B cell (primary cell): ENCODE data around the gene PTBP3. TPM values are rescaled to one million over a fixed set of nuclear protein-coding genes. Genes with fewer than 3 reads are reported as not detected.
"Not testable (repeated sequence)": the region's sequence is repeated elsewhere in the genome, so short reads cannot be mapped to it uniquely, and the experiment has no call there.

ENCODE experiments used
- ATAC-seq: fragments of 200-7000 bp; cut with Tn5 transposase; one replicate; pipeline ENCODE4 v1.10.0; 2021; ENCODE audit warnings: low read depth, mild to moderate bottlenecking, moderate number of reproducible peaks, moderate library complexity
- CTCF ChIA-PET: fragments of 350-600 bp; sonication (Branson Sonifier 250); formaldehyde crosslinking; loops from one replicate; lab custom pipeline; 2021; ENCODE audit warnings: antibody characterized with exemption, inconsistent platforms; lab: Charles Lee
- POLR2A ChIA-PET: fragments of 350-600 bp; sonication (Branson Sonifier 250); formaldehyde crosslinking; loops from one replicate; lab custom pipeline; 2021; ENCODE audit warnings: antibody characterized with exemption; lab: Charles Lee
- DNase-seq: peaks from one replicate; pipeline ENCODE4 v3.0.0; 2013
- H2AFZ ChIP-seq: 2 replicates; pipeline ENCODE4 v1.6.1; 2012; ENCODE audit warnings: mild to moderate bottlenecking, low read depth, low read length; ENCODE audit not compliant: insufficient read depth, poor library complexity, severe bottlenecking
- H3K27ac ChIP-seq, 2 donors: 1 replicate in 1 of 2; 2 replicates in 1 of 2; pipeline ENCODE4 v1.5.1; 2012 to 2013; ENCODE audit warnings: low read length in 2 of 2, mild to moderate bottlenecking in 2 of 2, moderate library complexity in 1 of 2
- H3K27me3 ChIP-seq, 4 experiments: fragments of 200-600 bp in 1 of 4; sonication (generic) in 1 of 4; replicated peaks in 1 of 4; 1 replicate in 2 of 4; 2 replicates in 2 of 4; pipeline versions ENCODE4 v1.6.1 to v1.7.0; 2013 to 2016; ENCODE audit warnings: low read length in 3 of 4, mild to moderate bottlenecking in 2 of 4, mixed read lengths in 1 of 4, moderate library complexity in 1 of 4; ENCODE audit not compliant: insufficient read depth in 4 of 4, control insufficient read depth in 3 of 4; ENCODE audit errors: control extremely low read depth in 1 of 4
- H3K36me3 ChIP-seq, 2 experiments: replicated peaks in 1 of 2; 1 replicate in 1 of 2; 2 replicates in 1 of 2; pipeline versions ENCODE4 v1.6.1 to v1.7.1; 2013; ENCODE audit warnings: low read length in 1 of 2; ENCODE audit not compliant: insufficient read depth in 2 of 2, control insufficient read depth in 1 of 2; ENCODE audit errors: control extremely low read depth in 1 of 2, extremely low read depth in 1 of 2
- H3K4me1 ChIP-seq, 2 donors: fragments of 200-600 bp in 1 of 2; sonication (generic) in 1 of 2; 1 replicate in 1 of 2; 2 replicates in 1 of 2; pipeline versions ENCODE4 v1.5.1 to v1.6.1; 2013 to 2017; ENCODE audit warnings: low read length in 2 of 2; ENCODE audit not compliant: control insufficient read depth in 2 of 2, insufficient read depth in 2 of 2
- H3K4me2 ChIP-seq: replicated peaks from 2 replicates; pipeline ENCODE3; 2012; ENCODE audit warnings: mild to moderate bottlenecking, low read depth, low read length; ENCODE audit not compliant: poor library complexity, severe bottlenecking
- H3K4me3 ChIP-seq, 5 experiments: fragments of 200-600 bp in 1 of 5; sonication (generic) in 1 of 5; 1 replicate in 3 of 5; 2 replicates in 2 of 5; pipeline versions ENCODE4 v1.5.1 to v1.7.0; 2011 to 2016; ENCODE audit warnings: low read length in 4 of 5, mild to moderate bottlenecking in 4 of 5, low read depth in 2 of 5, control low read depth in 1 of 5, moderate library complexity in 1 of 5; ENCODE audit not compliant: insufficient read depth in 1 of 5; ENCODE audit errors: control extremely low read depth in 1 of 5, extremely low read depth in 1 of 5
- H3K79me2 ChIP-seq: fragments of 200-600 bp; sonication (generic); one replicate; pipeline ENCODE4 v1.6.0; 2016; ENCODE audit warnings: low read length; ENCODE audit not compliant: control insufficient read depth, insufficient read depth
- H3K9ac ChIP-seq: fragments of 200-600 bp; sonication (generic); 2 replicates; pipeline ENCODE4 v1.6.1; 2017; ENCODE audit warnings: mild to moderate bottlenecking, low read length, moderate library complexity
- H3K9me3 ChIP-seq, 3 donors: one replicate each; pipeline versions ENCODE4 v1.6.1 to v1.7.1; 2013; ENCODE audit warnings: low read length in 2 of 3; ENCODE audit not compliant: control insufficient read depth in 2 of 3, insufficient read depth in 1 of 3; ENCODE audit errors: control extremely low read depth in 1 of 3
- H4K20me1 ChIP-seq: 2 replicates; pipeline ENCODE4 v1.6.0; 2012; ENCODE audit warnings: mild to moderate bottlenecking, low read length; ENCODE audit not compliant: insufficient read depth, control insufficient read depth, poor library complexity, severe bottlenecking
- H3K27ac Mint-ChIP-seq: one replicate; pipeline ENCODE4 v1.8.0; 2021; ENCODE audit warnings: mixed read lengths
- H3K27me3 Mint-ChIP-seq: one replicate; pipeline ENCODE4 v1.8.0; 2021; ENCODE audit warnings: mixed read lengths
- H3K4me1 Mint-ChIP-seq: one replicate; pipeline ENCODE4 v1.8.0; 2021; ENCODE audit warnings: mixed read lengths
- H3K4me3 Mint-ChIP-seq: one replicate; pipeline ENCODE4 v1.8.0; 2021; ENCODE audit warnings: mixed read lengths
- H3K9me3 Mint-ChIP-seq: one replicate; pipeline ENCODE4 v1.8.0; 2022; ENCODE audit warnings: mixed read lengths; ENCODE audit not compliant: insufficient read depth
- EZH2 ChIP-seq: IDR thresholded peaks from 2 replicates; pipeline ENCODE4 v1.6.1; 2012; ENCODE audit warnings: borderline replicate concordance, low read depth, mild to moderate bottlenecking, moderate library complexity, low read length; ENCODE audit not compliant: insufficient read depth, poor library complexity, severe bottlenecking
- WGBS: methylation state at CpG from one replicate; pipeline ENCODE4 v1.1.5; 2013; ENCODE audit warnings: missing lambda C conversion rate; ENCODE audit not compliant: insufficient coverage; 5-methylcytosine and 5-hydroxymethylcytosine counted together
- intact Hi-C: fragments of 100-400 bp; cut with micrococcal nuclease; formaldehyde crosslinking; loops from one replicate; pipeline ENCODE4 v1.10.0; 2022
- polyA plus RNA-seq: library from polyadenylated mRNA; depleted of rRNA; stranded (reverse); fragments of >200 nt; gene quantifications from 2 replicates; pipeline ENCODE4 v1.2.3, GENCODE V29; 2012
- total RNA-seq, 2 donors: library from RNA; stranded (reverse); fragments of 120-200 nt in 1 of 2; gene quantifications; 1 replicate in 1 of 2; 2 replicates in 1 of 2; pipeline versions ENCODE4 v1.2.3 to v1.2.4, GENCODE V29; 2013 to 2022
- TF ChIP-seq, protein P1 (sequence below): fragments of 200-600 bp; IDR thresholded peaks from one replicate; pipeline ENCODE4 v1.8.0; 2022; ENCODE audit warnings: antibody characterized with exemption, mild to moderate bottlenecking

PTBP3 gene
- total and polyA plus RNA-seq, 2 donors (not counting 1 experiment from before 2014, with no cell fraction given) = 22.8 to 133 TPM

DNA sequence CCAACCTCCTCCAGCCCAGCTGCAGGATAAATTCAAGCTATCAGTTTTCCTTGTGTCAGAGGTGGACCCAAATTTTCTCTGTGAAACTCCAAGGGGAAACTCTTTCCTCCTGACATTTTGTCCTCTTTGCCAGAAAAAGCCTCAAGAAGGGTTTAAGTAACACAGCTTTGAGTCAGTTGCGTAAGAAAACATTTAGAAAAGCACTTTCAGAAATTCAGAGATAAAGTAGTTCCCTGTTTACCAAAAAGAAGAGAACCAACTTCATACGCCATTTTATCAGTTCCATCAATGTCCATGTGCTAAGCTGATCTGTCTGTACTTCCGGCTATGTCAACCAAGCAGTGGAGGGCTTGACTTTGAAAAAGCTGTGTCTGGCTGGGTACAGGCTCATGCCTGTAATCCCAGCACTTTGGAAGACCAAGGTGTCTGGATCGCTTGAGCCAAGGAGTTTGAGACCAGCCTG, 138.4 kb downstream of the PTBP3 start:
- no peaks in the 10 kb centered on the region for H3K9me3 Mint-ChIP-seq

DNA sequence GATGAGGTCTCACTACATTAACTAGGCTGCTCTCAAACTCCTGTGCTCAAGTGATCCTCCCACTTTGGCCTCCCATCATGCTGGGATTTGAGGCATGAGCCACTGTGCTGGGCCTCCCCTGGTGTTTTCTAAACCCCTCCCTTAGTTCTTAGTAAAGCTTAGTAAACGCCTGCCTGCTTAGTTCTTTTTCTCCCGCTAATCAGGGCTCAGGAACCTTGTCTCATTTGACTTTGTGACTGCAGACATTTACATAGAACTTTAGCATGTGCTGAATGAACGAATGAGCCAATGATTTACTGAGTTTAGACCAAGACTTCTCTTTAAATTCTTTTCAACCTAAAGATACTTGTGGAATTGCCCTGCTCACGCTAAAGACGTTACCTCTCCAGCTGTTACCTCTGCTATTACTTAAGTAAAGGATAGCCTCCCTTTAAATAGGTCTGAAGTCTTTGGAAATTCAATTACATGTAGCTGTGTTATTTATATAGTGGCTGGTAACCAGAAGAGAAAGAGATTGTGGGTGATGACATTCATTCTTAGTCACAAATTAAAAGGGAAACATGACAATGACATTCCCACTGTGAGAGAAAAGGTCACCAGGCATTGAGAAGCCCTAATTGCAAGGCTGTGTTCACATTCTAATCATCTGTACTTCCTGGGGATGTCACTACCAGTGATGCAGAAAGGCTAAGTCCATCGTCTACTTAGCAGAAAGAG, 139.7 kb downstream of the PTBP3 start:
- Histone ChIP-seq H3K4me1 (no peaks in the 10 kb centered on the region), H3K79me2 (no peaks in the 10 kb centered on the region), H3K4me3 (no peak overlapping the region), H4K20me1 (no peaks in the 10 kb centered on the region), H3K36me3 (no peaks in the 10 kb centered on the region), H3K4me2 (no peak overlapping the region), H2AFZ (no peak overlapping the region), H3K27me3 (no peaks in the 10 kb centered on the region), H3K9me3 (peaks cover 0 to 4% (median 0%) of the 10 kb centered on the region in 3 donors), H3K27ac (no peak overlapping the region), H3K9ac (no peak overlapping the region)
- WGBS = 78% methylated on average over 3 of the region's 6 CpGs
- CTCF ChIA-PET = no interaction called here
- POLR2A ChIA-PET = no interaction called here
- no peaks in the 10 kb centered on the region for H3K9me3 Mint-ChIP-seq
- DNase-seq (no peak), ATAC-seq (no peak)
- H3K27ac Mint-ChIP-seq = no peak overlapping the region
- intact Hi-C loops = no loop called here
- no peaks in the 10 kb centered on the region for H3K27me3 Mint-ChIP-seq
- H3K4me1 Mint-ChIP-seq = peaks cover 5% of the 10 kb centered on the region
- TF ChIP-seq, protein P1, sequence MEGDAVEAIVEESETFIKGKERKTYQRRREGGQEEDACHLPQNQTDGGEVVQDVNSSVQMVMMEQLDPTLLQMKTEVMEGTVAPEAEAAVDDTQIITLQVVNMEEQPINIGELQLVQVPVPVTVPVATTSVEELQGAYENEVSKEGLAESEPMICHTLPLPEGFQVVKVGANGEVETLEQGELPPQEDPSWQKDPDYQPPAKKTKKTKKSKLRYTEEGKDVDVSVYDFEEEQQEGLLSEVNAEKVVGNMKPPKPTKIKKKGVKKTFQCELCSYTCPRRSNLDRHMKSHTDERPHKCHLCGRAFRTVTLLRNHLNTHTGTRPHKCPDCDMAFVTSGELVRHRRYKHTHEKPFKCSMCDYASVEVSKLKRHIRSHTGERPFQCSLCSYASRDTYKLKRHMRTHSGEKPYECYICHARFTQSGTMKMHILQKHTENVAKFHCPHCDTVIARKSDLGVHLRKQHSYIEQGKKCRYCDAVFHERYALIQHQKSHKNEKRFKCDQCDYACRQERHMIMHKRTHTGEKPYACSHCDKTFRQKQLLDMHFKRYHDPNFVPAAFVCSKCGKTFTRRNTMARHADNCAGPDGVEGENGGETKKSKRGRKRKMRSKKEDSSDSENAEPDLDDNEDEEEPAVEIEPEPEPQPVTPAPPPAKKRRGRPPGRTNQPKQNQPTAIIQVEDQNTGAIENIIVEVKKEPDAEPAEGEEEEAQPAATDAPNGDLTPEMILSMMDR = no peak
- TF ChIP-seq EZH2 = no peak
- H3K4me3 Mint-ChIP-seq = no peak overlapping the region

More for the DNA sequence above, 138.4 kb downstream of the PTBP3 start:
- H2AFZ ChIP-seq = no peak overlapping the region
- H3K4me1 ChIP-seq = no peaks in the 10 kb centered on the region
- intact Hi-C loops = no loop called here
- no peak overlapping the region for H3K4me2 ChIP-seq
- TF ChIP-seq EZH2 = no peak
- TF ChIP-seq, protein P1 = no peak
- no peak overlapping the region for H3K9ac ChIP-seq
- POLR2A ChIA-PET = no interaction called here
- H3K36me3 ChIP-seq = no peaks in the 10 kb centered on the region
- no peak overlapping the region for H3K4me3 ChIP-seq
- no peak overlapping the region for H3K27ac Mint-ChIP-seq
- no peak for DNase-seq
- H3K27me3 Mint-ChIP-seq = no peaks in the 10 kb centered on the region
- H4K20me1 ChIP-seq = no peaks in the 10 kb centered on the region
- H3K4me3 Mint-ChIP-seq = no peak overlapping the region
- H3K27me3 ChIP-seq = no peaks in the 10 kb centered on the region
- H3K27ac ChIP-seq = no peak overlapping the region
- 100% methylated on average over 3 of the region's 4 CpGs for WGBS
- H3K9me3 ChIP-seq = peaks cover 0 to 4% (median 0%) of the 10 kb centered on the region in 3 donors
- peaks cover 5% of the 10 kb centered on the region for H3K4me1 Mint-ChIP-seq
- CTCF ChIA-PET = no interaction called here
- H3K79me2 ChIP-seq = no peaks in the 10 kb centered on the region
- ATAC-seq = no peak

DNA sequence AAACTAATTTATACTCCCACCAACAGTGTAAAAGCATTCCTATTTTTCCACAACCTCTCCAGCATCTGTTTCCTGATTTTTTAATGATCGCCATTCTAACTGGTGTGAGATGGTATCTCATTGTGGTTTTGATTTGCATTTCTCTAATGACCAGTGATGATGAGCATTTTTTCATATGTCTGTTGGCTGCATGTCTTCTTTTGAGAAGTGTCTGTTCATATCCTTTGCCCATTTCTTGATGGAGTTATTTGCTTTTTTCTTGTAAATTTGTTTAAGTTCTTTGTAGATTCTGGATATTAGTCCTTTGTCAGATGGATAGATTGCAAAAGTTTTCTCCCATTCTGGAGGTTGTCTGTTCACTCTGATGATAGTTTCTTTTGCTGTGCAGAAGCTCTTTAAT, 143.1 kb downstream of the PTBP3 start:
- H3K4me1 Mint-ChIP-seq, H3K79me2 ChIP-seq, POLR2A ChIA-PET, ATAC-seq, H4K20me1 ChIP-seq, H3K9me3 Mint-ChIP-seq, intact Hi-C loops, H3K9me3 ChIP-seq, H3K4me2 ChIP-seq, H3K27ac ChIP-seq, H3K9ac ChIP-seq, H3K27me3 Mint-ChIP-seq, DNase-seq, H3K27me3 ChIP-seq, H3K4me3 Mint-ChIP-seq, H3K4me1 ChIP-seq, H3K27ac Mint-ChIP-seq, H3K36me3 ChIP-seq, H3K4me3 ChIP-seq, H2AFZ ChIP-seq, CTCF ChIA-PET: not testable (repeated sequence)
- no CpG with 5 or more reads among the region's 1 CpG for WGBS
